Bone marrow (tissue), 2 donors: Measurements from ENCODE around the gene SLC5A10.

Experiments used
- DNase-seq, 2 donors: peaks; one replicate each; lab custom pipeline; 2025; lab: John Stamatoyannopoulos, UW

The SLC5A10 gene

DNA sequence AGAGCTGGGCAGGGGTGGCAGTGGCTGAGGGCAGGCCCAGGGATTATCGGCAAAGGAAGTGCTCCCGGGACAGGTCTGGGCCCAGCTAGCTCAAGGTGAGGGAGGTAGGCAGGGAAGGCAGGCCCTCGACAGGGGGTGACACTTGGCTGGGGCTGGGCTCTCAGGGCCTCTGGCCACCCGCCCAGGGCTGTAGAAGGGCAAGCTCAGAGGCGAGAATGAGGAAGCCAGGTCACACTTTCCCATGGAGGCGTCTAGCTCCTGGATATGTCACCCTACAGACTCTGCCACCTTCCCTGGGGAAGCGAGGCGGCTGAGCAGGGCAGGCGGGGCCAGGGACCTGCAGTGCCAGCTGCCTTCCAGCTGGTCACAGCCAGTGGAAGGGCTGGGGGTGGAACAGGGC is 33.5 kb downstream of the SLC5A10 start:
- no peak for DNase-seq

- DNase-seq, result no peak
Observed at GRCh38 chr17:18986541-18987229, 34.7 kb downstream of the SLC5A10 start.

DNA sequence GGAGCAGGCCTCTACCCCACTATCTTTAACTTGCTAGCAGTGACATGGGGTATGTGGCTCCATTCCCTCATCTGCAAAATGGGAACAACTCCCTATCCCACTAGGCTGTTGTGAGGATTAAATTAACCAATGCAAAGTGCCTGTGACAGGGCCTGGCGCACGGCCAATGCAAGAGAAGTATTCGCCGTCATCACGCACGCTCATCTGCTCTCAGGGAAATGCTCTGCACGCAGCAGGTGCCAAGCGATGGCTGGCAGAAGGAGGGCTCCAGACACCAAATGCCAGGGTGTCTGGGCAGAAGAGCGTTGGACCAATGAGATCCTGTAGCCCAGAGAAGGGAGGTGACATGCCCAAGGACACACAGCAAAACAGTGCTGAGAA is 35.3 kb downstream of the SLC5A10 start:
- no peak for DNase-seq

DNA sequence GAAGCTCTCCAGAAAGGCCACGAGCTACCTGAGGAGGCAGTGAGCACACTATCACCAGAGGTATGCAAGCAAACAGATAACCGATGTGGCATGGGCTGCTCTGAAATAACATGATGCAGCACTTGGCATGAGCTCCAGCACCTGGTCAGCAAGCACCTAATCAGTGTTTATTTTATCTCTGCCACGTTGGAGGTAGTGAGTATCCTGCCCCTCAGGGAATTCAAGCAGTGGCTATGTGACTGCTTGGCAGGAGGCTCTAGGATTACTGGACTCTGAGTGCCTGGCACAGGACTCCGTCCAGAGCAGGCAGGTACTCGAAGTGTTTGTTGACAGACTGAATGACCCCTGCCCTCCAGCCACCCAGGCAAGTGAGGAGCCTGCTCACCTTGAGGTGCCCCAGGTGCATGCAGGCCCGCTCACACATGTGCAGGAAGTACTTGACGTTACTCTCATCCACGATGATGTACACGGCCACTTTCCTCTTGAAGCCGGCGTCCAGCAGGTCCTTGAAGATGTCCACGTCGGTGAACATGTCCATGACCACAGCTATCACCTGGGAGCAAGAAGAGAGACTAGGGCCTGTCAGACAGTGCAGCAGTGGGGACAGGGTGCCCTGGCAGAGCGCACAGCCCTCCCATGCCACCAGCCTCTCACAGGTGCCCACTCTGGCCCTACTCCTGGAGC is 36.0 kb downstream of the SLC5A10 start:
- DNase-seq, result no peak

- DNase-seq, result no peak
Observed at GRCh38 chr17:18988546-18989173, 36.7 kb downstream of the SLC5A10 start.

DNA sequence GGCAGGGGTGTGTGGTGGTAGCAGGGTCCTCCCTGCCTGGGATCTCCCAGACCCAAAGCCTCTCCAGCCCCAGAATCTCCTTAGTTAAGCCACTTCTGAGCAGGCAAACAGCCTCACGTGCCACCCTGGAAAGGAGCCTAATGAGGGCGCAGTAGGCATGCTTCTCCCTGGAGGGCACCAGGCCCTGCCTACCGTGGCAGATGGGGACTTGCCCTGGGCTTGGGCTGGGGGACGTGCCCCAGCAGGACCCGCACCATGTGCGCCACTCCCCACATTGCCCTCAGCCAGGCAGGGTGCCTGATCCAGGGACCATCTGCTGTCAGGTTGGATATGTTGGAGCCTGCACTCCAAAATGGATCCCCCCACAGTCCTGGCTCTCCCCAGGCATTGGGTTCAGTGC is 38.4 kb downstream of the SLC5A10 start:
- DNase-seq, result no peak

GRCh38 chr17:18991531-18992315 is 39.8 kb downstream of the SLC5A10 start:
- no peak for DNase-seq

- DNase-seq, result no peak
Observed at GRCh38 chr17:18992454-18993130, 40.6 kb downstream of the SLC5A10 start.

DNA sequence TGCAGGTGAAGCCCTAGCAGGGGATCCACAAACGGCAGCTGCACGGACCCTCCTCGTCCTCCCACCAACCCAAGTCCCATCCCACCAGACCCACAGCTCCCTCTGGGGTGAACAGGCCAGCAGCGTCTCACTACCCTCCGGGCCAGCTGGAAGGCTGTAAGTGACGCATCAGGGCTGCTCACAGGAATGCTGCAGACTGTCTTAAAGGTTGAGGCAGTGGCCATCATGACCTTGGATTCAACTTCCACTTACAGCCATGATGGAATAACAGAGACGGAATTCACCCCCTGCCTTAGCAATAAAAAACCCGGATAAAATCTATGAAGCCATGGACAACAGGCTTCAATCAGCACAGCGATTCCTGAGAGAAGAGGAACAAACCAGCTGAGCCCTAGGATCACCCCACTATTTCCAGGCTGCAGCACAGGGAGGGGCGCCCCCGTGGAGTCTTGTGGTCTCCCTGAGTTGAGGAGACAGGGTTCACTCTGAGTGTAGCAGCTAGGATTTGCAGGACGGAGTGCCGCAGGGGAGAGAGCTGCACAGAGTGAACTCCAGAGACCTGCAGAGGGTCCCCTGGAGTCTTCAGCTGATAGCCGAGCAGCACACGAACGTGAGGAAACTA is 42.1 kb downstream of the SLC5A10 start:
- DNase-seq, result no peak

DNA sequence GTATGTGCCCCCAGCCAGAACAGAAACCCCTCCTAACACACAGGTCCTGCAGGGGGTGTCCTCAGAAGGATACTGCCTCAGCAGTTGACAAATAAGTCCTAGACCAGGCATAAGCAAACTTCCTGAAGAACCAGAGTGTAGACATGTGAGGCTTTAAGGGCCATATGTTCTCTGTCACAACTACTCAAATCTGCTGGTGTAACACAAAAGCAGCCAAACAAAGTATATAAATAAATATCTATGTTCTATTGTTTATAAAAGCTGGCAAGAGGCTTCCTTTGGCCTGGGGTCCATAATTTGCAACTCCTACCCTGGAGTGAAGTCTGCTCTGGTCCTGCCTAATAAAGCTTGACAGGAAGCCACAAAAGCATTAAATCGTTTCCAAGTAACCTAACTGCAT is 42.7 kb downstream of the SLC5A10 start:
- DNase-seq, result no peak

- no peak for DNase-seq
Observed at GRCh38 chr17:18995220-18995619, 43.3 kb downstream of the SLC5A10 start.

DNA sequence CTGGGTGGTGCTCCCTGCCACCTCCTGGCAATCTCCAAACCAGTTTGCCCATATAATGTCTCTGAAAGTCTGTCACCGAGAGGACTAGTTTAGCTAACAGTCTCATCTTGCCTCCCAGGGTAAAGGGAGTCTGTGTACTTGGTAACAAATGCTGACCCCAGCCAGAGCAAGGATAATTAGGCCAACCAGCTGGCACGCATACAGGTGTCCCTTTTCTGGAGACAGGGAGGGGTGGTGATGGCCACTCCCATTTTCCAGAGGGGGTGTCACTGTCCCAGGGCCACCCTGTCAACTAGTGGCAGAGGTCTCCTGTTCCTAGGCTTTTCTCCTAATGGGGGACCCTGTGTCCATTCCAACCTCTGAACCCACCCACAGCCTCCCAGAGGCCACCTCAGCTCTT is 44.5 kb downstream of the SLC5A10 start:
- DNase-seq, result no peak

- DNase-seq, result no peak
Observed at GRCh38 chr17:18997650-18998196, 45.8 kb downstream of the SLC5A10 start.

- DNase-seq, result no peak
Observed at GRCh38 chr17:18999394-18999793, 47.4 kb downstream of the SLC5A10 start.

DNA sequence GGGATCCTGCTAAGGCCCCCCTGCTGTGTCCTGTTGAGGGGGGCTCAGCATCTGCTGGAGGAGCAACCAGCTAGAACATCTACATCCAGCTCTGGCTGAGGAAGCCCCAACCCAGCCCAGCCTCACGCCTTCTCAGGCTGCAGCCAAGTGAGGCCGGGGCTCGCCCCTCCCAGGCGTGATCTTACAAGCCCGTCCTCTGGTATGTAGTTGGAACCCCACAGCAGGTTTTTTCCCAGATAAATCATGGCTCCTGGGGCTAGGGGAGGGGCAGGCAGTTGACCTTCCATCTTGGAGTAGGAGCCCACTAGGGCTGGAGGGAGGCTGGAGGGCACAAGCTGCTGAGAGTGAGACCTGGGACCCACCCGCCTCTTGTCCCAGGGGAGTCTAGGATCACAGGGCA is 47.9 kb downstream of the SLC5A10 start:
- no peak for DNase-seq

- no peak for DNase-seq
Observed at GRCh38 chr17:19000531-19001325, 48.8 kb downstream of the SLC5A10 start.

- no peak for DNase-seq
Observed at GRCh38 chr17:19001907-19002590, 50.1 kb downstream of the SLC5A10 start.

GRCh38 chr17:19002805-19003542 is 51.0 kb downstream of the SLC5A10 start:
- DNase-seq, result no peak
